Measurements from ENCODE around the gene WDR54.
"Not testable (repeated sequence)": the region's sequence is repeated elsewhere in the genome, so short reads cannot be mapped to it uniquely, and the experiment has no call there.

WDR54 gene

GRCh38 chr2:74429487-74430451 lies 8.2 kb downstream of the WDR54 start:
- DNase-seq = no peak

- DNase-seq = no peak
Measured at GRCh38 chr2:74430502-74430901, 9.0 kb downstream of the WDR54 start.

GRCh38 chr2:74436111-74436805 lies 14.7 kb downstream of the WDR54 start:
- no peak for DNase-seq

- no peak for DNase-seq
Measured at GRCh38 chr2:74436848-74437695, 15.5 kb downstream of the WDR54 start.

GRCh38 chr2:74438248-74438647 lies 16.7 kb downstream of the WDR54 start:
- no peak for DNase-seq

GRCh38 chr2:74439373-74439772 lies 17.8 kb downstream of the WDR54 start:
- DNase-seq = no peak

GRCh38 chr2:74439803-74440377 lies 18.4 kb downstream of the WDR54 start:
- no peak for DNase-seq

- peak; percentile 19 for DNase-seq
Measured at GRCh38 chr2:74440378-74441169, 19.0 kb downstream of the WDR54 start.

GRCh38 chr2:74441170-74441689 lies 19.7 kb downstream of the WDR54 start:
- DNase-seq = no peak

- DNase-seq = no peak
Measured at GRCh38 chr2:74441690-74442482, 20.4 kb downstream of the WDR54 start, which contains the start of gene RTKN. RTKN (minus strand) TSS chr2:74441937; CDS start chr2:74441816, 121 bp downstream.

- not testable (repeated sequence) for DNase-seq
Measured at GRCh38 chr2:74442483-74443297, 21.2 kb downstream of the WDR54 start.

- no peak for DNase-seq
Measured at GRCh38 chr2:74444498-74445318, 23.2 kb downstream of the WDR54 start.

GRCh38 chr2:74447230-74447999 lies 25.9 kb downstream of the WDR54 start:
- DNase-seq = no peak

GRCh38 chr2:74448771-74449170 lies 27.2 kb downstream of the WDR54 start:
- no peak for DNase-seq

GRCh38 chr2:74450570-74451190 lies 29.1 kb downstream of the WDR54 start:
- DNase-seq = no peak

- DNase-seq = peak; percentile 97
Measured at GRCh38 chr2:74454654-74455511, 33.4 kb downstream of the WDR54 start, which contains the start of gene INO80B. INO80B (plus strand) TSS chr2:74455087; CDS start chr2:74455117, 30 bp downstream.
